BJ (cell line): ENCODE data around the gene ACTMAP. TPM values are rescaled to one million over a fixed set of nuclear protein-coding genes. Genes with fewer than 3 reads are reported as not detected.

ENCODE experiments used
- CTCF ChIA-PET: fragments of 350-600 bp; formaldehyde crosslinking; extraction: SDS; loops from one replicate; lab custom pipeline; 2021; ENCODE audit warnings: antibody characterized with exemption, inconsistent platforms; lab: Yijun Ruan, JAX
- POLR2A ChIA-PET: fragments of 300-600 bp; sonication (Branson Sonifier 250); formaldehyde crosslinking; extraction: SDS; loops from one replicate; lab custom pipeline; 2021; ENCODE audit warnings: antibody characterized with exemption; lab: Charles Lee
- DNase-seq: peaks from one replicate; pipeline ENCODE4 v3.0.0-alpha.2; 2011; ENCODE audit warnings: low read depth
- H3K27me3 ChIP-seq: 2 replicates; pipeline ENCODE4 v1.6.0; 2011; ENCODE audit warnings: low read length; ENCODE audit not compliant: control insufficient read depth, insufficient read depth
- H3K36me3 ChIP-seq: 2 replicates; pipeline ENCODE4 v1.5.1; 2011; ENCODE audit warnings: low read length; ENCODE audit not compliant: control insufficient read depth, insufficient read depth
- H3K4me3 ChIP-seq: 2 replicates; pipeline ENCODE4 v1.5.1; 2011; ENCODE audit warnings: low read depth, mild to moderate bottlenecking, control low read depth, low read length
- polyA plus RNA-seq: library from polyadenylated mRNA; depleted of rRNA; stranded (reverse); fragments of >200 nt; gene quantifications from 2 replicates; pipeline ENCODE4 v1.2.3, GENCODE V29; 2011
- TF ChIP-seq, protein P1 (sequence below): IDR thresholded peaks from 2 replicates; pipeline ENCODE4 v1.5.1; 2011; ENCODE audit warnings: low read depth, mild to moderate bottlenecking, control low read depth, inconsistent platforms, low read length, moderate library complexity; ENCODE audit not compliant: insufficient read depth

The ACTMAP gene
- polyA plus RNA-seq, 1 experiment = 5.5 TPM

DNA sequence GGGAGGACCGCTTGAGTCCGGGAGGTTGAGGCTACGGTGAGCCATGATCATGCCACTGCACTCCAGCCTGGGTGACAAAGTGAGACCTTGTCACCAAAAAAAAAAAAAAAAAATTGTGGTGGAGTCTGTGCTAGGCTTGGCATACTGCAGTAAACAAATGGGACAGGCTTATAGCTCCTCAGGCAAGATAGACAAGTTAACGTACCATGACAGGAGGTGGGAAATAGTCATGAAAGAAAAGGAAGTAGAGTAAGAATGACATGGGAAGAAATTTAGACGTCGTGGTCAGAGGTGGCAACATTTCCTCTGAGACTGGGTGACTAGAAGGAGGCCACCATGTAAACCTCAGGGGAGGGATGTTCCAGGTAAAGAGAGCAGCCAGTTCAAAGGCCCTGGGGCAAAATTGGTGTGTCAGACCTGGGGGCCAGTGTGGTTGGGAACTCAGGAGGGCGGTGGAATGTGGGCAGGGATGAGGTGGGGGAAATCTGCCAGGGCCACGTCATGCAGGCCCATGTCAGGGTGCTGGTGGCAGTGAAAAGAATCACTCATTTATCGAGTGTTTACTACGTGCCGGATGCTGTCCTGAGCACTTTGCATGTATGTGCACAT, 6.3 kb upstream of the ACTMAP start:
- H3K27me3 ChIP-seq = no peaks in the 10 kb centered on the region
- no peak for DNase-seq
- peaks cover 18% of the 10 kb centered on the region for H3K36me3 ChIP-seq
- POLR2A ChIA-PET = no interaction called here
- CTCF ChIA-PET = no interaction called here
- TF ChIP-seq, protein P1, sequence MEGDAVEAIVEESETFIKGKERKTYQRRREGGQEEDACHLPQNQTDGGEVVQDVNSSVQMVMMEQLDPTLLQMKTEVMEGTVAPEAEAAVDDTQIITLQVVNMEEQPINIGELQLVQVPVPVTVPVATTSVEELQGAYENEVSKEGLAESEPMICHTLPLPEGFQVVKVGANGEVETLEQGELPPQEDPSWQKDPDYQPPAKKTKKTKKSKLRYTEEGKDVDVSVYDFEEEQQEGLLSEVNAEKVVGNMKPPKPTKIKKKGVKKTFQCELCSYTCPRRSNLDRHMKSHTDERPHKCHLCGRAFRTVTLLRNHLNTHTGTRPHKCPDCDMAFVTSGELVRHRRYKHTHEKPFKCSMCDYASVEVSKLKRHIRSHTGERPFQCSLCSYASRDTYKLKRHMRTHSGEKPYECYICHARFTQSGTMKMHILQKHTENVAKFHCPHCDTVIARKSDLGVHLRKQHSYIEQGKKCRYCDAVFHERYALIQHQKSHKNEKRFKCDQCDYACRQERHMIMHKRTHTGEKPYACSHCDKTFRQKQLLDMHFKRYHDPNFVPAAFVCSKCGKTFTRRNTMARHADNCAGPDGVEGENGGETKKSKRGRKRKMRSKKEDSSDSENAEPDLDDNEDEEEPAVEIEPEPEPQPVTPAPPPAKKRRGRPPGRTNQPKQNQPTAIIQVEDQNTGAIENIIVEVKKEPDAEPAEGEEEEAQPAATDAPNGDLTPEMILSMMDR = no peak
- no peak overlapping the region for H3K4me3 ChIP-seq

DNA sequence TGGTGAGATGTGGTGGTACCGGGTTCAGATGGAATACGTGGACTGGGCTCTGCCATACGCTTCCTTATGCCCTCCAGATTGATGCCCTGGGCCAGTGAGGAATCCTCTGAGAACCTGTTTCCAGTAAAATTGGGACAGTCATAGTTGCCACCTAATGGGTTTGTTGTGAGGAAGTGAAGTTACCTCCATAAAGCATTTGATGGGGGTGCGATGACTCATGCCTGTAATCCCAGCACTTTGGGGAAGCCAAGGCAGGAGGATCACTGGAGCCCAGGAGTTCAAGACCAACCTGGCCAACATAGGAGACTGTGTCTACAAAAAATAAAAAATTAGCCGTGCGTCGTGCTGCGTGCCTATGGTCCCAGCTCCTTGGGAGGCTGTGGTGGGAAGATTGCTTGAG, 5.5 kb upstream of the ACTMAP start:
- H3K36me3 ChIP-seq = peaks cover 14% of the 10 kb centered on the region
- TF ChIP-seq, protein P1 = no peak
- ChIA-PET CTCF (interaction anchor here (0.6 to 0.7 kb wide), 2 partner anchors 12 to 394 kb away, joined by 3 read pairs; no protein-coding TSS in a partner anchor), POLR2A (no interaction called here)
- no peak overlapping the region for H3K4me3 ChIP-seq
- no peaks in the 10 kb centered on the region for H3K27me3 ChIP-seq
- no peak for DNase-seq

DNA sequence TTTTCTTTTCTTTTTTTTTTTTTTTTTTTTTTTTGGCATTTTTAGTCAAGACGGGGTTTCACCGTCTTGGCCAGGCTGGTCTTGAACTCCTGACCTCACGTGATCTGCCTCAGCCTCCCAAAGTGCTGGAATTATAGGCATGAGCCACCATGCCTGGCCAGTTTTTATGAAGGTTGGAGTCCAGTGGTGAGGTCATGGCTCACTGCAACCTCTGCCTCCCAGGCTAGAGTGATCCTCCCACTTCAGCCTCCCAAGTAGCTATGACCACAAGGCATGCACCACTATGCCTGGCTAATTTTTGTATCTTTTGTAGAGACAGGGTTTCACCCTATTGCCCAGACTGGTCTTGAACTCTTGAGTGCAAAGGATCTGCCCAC, 5.0 kb upstream of the ACTMAP start:
- no peak for DNase-seq
- POLR2A ChIA-PET = interaction anchor here (0.6 to 1.5 kb wide), 2 partner anchors 23 to 24 kb away, joined by 4 to 7 read pairs; partner anchors contain the start of gene RAB4B
- TF ChIP-seq, protein P1 = no peak
- CTCF ChIA-PET = interaction anchor here (0.7 to 1.4 kb wide), 2 partner anchors 13 to 32 kb away, joined by 3 to 4 read pairs; no protein-coding TSS in a partner anchor
- Histone ChIP-seq H3K27me3 (no peaks in the 10 kb centered on the region), H3K36me3 (peaks cover 13% of the 10 kb centered on the region), H3K4me3 (no peak overlapping the region)

GRCh38 chr19:40754611-40755247, 4.5 kb upstream of the ACTMAP start:
- Histone ChIP-seq H3K36me3 (peaks cover 10% of the 10 kb centered on the region), H3K4me3 (no peak overlapping the region), H3K27me3 (no peaks in the 10 kb centered on the region)
- no peak for DNase-seq
- ChIA-PET CTCF (interaction anchor here (1.4 kb wide), 2 partner anchors 32 to 52 kb away, joined by 4 read pairs; no protein-coding TSS in a partner anchor), POLR2A (interaction anchor here (0.6 to 1.5 kb wide), 2 partner anchors 23 to 24 kb away, joined by 4 to 7 read pairs; partner anchors contain the start of gene RAB4B)
- TF ChIP-seq, protein P1 = no peak

DNA sequence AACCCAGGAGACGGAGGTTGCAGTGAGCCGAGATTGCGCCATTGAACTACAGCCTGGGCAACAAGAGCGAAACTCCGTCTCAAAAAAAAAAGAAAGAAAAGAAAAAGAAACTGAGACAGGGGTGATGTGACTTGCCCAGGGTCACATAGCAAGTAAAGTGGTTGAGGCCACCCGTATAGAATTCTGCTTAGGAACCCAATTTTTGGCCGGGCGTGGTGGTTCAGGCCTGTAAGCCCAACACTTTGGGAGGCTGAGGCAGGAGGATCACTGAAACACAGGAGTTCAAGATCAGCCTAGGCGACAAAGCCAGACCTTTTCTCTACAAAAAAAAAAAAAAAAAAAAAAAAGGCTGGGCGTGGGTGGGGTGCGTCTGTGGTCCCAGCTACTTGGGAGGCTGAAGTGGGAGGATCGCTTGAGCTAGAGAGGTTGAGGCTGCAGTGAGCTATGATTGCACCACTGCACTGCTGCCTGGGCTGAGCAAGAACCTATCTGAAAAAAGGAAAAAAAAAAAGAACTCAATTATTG, 2.0 kb upstream of the ACTMAP start:
- ChIA-PET POLR2A (no interaction called here), CTCF (interaction anchor here (1.2 kb wide), 1 partner anchor 26 kb away, joined by 3 read pairs; the partner anchor contains the start of gene RAB4B)
- TF ChIP-seq, protein P1 = no peak
- Histone ChIP-seq H3K27me3 (no peaks in the 10 kb centered on the region), H3K36me3 (peaks cover 4% of the 10 kb centered on the region), H3K4me3 (peak overlapping the region; percentile 72)
- no peak for DNase-seq
